GM12878 (cell line): ENCODE measurements around the gene EOMES. TPM values are rescaled to one million over a fixed set of nuclear protein-coding genes. Genes with fewer than 3 reads are reported as not detected.

ENCODE experiments used
- ATAC-seq: fragments of 200-7000 bp; cut with Tn5 transposase; 3 replicates; pipeline ENCODE4 v1.9.1; 2020; ENCODE audit warnings: mild to moderate bottlenecking, moderate library complexity
- BruUV-seq: library from RNA; stranded (reverse); fragments of 400-500 nt; replicated peaks from 2 replicates; lab custom pipeline; 2021; lab: Mats Ljungman, UMichigan
- CTCF ChIA-PET: fragments of 300-600 bp; sonication (Branson Sonifier 250); formaldehyde crosslinking; extraction: SDS; loops from one replicate; lab custom pipeline; 2021; ENCODE audit warnings: inconsistent platforms; lab: Yijun Ruan, JAX
- POLR2A ChIA-PET: fragments of 350-600 bp; formaldehyde crosslinking; extraction: SDS; loops from one replicate; lab custom pipeline; 2021; ENCODE audit warnings: inconsistent platforms; lab: Charles Lee
- RAD21 ChIA-PET: fragments of 300-600 bp; sonication (Branson Sonifier 250); formaldehyde crosslinking; loops from one replicate; lab custom pipeline; 2023; ENCODE audit warnings: antibody characterized with exemption; ENCODE audit not compliant: unreplicated experiment; lab: Charles Lee
- SMC1A ChIA-PET: fragments of 300-600 bp; sonication (Branson Sonifier 250); formaldehyde crosslinking; loops from one replicate; lab custom pipeline; 2023; ENCODE audit not compliant: unreplicated experiment, uncharacterized antibody; lab: Charles Lee
- DNase-seq: peaks from one replicate; pipeline ENCODE4 v3.0.0-alpha.2; 2011; ENCODE audit warnings: low read depth, low spot score
- FAIRE-seq: peaks from 3 replicates; lab custom pipeline; 2011; peaks lifted over from hg19 to GRCh38; lab: Jason Lieb, UNC
- H2AFZ ChIP-seq: 2 replicates; pipeline ENCODE4 v1.6.0; 2011; ENCODE audit warnings: low read depth, low read length, control low read depth; ENCODE audit not compliant: control insufficient read depth
- H3K27ac ChIP-seq: 2 replicates; pipeline ENCODE4 v1.5.1; 2011; ENCODE audit warnings: control low read depth; ENCODE audit not compliant: control insufficient read depth, insufficient read depth
- H3K27me3 ChIP-seq, 2 experiments: replicated peaks in 1 of 2; 2 replicates each; pipeline versions ENCODE4 v1.6.0 to v1.6.1; 2011; ENCODE audit warnings: low read length in 1 of 2; ENCODE audit not compliant: control insufficient read depth in 2 of 2, insufficient read depth in 2 of 2
- H3K36me3 ChIP-seq, 2 experiments: 2 replicates each; pipeline ENCODE4 v1.5.1; 2011; ENCODE audit warnings: low read length in 1 of 2; ENCODE audit not compliant: control insufficient read depth in 2 of 2, insufficient read depth in 2 of 2
- H3K4me1 ChIP-seq: 2 replicates; pipeline ENCODE4 v1.6.1; 2011; ENCODE audit warnings: mild to moderate bottlenecking, low read length, moderate library complexity, mixed read lengths; ENCODE audit not compliant: control insufficient read depth, insufficient read depth
- H3K4me2 ChIP-seq: 2 replicates; pipeline ENCODE4 v1.6.0; 2011; ENCODE audit warnings: control low read depth; ENCODE audit not compliant: control insufficient read depth, insufficient read depth
- H3K4me3 ChIP-seq: fragments of 200-600 bp; sonication (generic); 2 replicates; pipeline ENCODE4 v1.5.1; 2016
- H3K79me2 ChIP-seq: 2 replicates; pipeline ENCODE4 v1.6.0; 2011; ENCODE audit warnings: low read length; ENCODE audit not compliant: control insufficient read depth, insufficient read depth
- H3K9ac ChIP-seq: 2 replicates; pipeline ENCODE4 v1.8.0; 2011; ENCODE audit warnings: low read length, control low read depth, mixed read lengths; ENCODE audit not compliant: control insufficient read depth, insufficient read depth
- H3K9me3 ChIP-seq: replicated peaks from 3 replicates; pipeline ENCODE4 v1.5.1; 2011; ENCODE audit warnings: mild to moderate bottlenecking, low read length; ENCODE audit not compliant: control insufficient read depth, insufficient read depth
- H4K20me1 ChIP-seq: 2 replicates; pipeline ENCODE4 v1.6.0; 2011; ENCODE audit not compliant: control insufficient read depth, insufficient read depth
- CTCF ChIP-seq, 3 experiments: IDR thresholded peaks in 2 of 3; conservative IDR thresholded peaks in 1 of 3; 2 replicates each; pipeline ENCODE4 v1.5.1; 2011; ENCODE audit warnings: low read depth in 3 of 3, low read length in 3 of 3, mild to moderate bottlenecking in 3 of 3, control low read depth in 2 of 3, moderate library complexity in 2 of 3, inconsistent platforms in 1 of 3, mixed read lengths in 1 of 3; ENCODE audit not compliant: control insufficient read depth in 2 of 3, insufficient read depth in 1 of 3; ENCODE audit errors: extremely low read depth in 1 of 3
- SUZ12 ChIP-seq: fragments of 200-600 bp; sonication (generic); IDR thresholded peaks from one replicate; pipeline ENCODE4 v1.6.1; 2018; ENCODE audit warnings: antibody characterized with exemption, mild to moderate bottlenecking; ENCODE audit not compliant: unreplicated experiment
- WGBS: methylation state at CpG from one replicate; pipeline ENCODE4 v1.1.6; 2016; ENCODE audit warnings: low lambda C conversion rate; ENCODE audit not compliant: insufficient replicate concordance, insufficient coverage; ENCODE audit errors: missing lambda C conversion rate; 5-methylcytosine and 5-hydroxymethylcytosine counted together
- in situ Hi-C: fragments of 300-500 bp; cut with MboI; formaldehyde crosslinking; loops from 9 replicates; pipeline ENCODE4 v1.14.3; 2018; ENCODE audit warnings: mixed read lengths
- intact Hi-C: fragments of 100-400 bp; cut with micrococcal nuclease; formaldehyde crosslinking; loops from one replicate; pipeline ENCODE4 v1.14.2; 2022; ENCODE audit not compliant: unreplicated experiment
- polyA plus RNA-seq, 11 experiments: library from polyadenylated mRNA; depleted of rRNA in 4 of 11; unstranded in 6 of 11; stranded (reverse) in 5 of 11; fragments of >200 nt; fragmentation: Nextera tagmentation in 4 of 11; fragmentation: Illumina TruSeq in 1 of 11; extraction: Ambion mirVana in 4 of 11; extraction: Trizol in 1 of 11; gene quantifications; 1 replicate in 1 of 11; 2 replicates in 10 of 11; pipeline versions ENCODE4 v1.2.1 to v1.2.3, GENCODE V29; 2011 to 2016; ENCODE audit warnings: inconsistent platforms in 2 of 11, missing spikeins in 2 of 11, low read depth in 1 of 11
- total RNA-seq, 4 experiments: library from RNA; depleted of rRNA in 3 of 4; stranded (reverse); fragments of >200 nt in 3 of 4; fragmentation: Illumina TruSeq in 1 of 4; extraction: Trizol in 1 of 4; gene quantifications; 2 replicates each; pipeline versions ENCODE4 v1.2.1 to v1.2.3, GENCODE V29; 2013 to 2021
- TF ChIP-seq, protein P1 (sequence below): fragments of 150-350 bp; IDR thresholded peaks from 2 replicates; pipeline ENCODE4 v1.6.1; 2016; ENCODE audit warnings: low read depth, low read length
- TF ChIP-seq, protein P2 (sequence below): fragments of 150-350 bp; IDR thresholded peaks from 2 replicates; pipeline ENCODE4 v1.6.1; 2014; ENCODE audit warnings: mild to moderate bottlenecking, low read depth, low read length

Gene EOMES
- total and polyA plus RNA-seq, 10 of the 15 experiments (the other 5 are each of a cell fraction or from before 2014, with no cell fraction given), result 1.5 to 178 (median 4.5) TPM

DNA sequence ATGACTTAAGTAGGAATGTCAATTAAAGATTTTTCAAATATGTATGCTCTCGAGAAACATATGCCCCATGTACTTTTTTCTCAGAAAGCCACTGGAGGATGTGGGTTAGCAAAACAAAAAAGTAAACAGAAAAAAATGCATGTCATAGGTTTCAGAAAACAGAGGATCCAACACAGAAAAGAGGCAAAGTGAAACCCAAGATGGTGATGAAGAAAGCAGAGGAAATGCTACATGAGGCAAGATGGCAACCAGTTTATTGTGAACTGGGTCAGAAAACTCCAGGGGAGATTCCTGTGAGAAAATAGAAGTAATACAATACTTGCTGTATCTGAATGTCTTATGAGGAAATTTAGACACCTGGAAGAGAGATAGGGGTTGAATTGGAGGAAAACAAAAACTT, 30.8 kb upstream of the EOMES start (continued):
- TF ChIP-seq, protein P1, sequence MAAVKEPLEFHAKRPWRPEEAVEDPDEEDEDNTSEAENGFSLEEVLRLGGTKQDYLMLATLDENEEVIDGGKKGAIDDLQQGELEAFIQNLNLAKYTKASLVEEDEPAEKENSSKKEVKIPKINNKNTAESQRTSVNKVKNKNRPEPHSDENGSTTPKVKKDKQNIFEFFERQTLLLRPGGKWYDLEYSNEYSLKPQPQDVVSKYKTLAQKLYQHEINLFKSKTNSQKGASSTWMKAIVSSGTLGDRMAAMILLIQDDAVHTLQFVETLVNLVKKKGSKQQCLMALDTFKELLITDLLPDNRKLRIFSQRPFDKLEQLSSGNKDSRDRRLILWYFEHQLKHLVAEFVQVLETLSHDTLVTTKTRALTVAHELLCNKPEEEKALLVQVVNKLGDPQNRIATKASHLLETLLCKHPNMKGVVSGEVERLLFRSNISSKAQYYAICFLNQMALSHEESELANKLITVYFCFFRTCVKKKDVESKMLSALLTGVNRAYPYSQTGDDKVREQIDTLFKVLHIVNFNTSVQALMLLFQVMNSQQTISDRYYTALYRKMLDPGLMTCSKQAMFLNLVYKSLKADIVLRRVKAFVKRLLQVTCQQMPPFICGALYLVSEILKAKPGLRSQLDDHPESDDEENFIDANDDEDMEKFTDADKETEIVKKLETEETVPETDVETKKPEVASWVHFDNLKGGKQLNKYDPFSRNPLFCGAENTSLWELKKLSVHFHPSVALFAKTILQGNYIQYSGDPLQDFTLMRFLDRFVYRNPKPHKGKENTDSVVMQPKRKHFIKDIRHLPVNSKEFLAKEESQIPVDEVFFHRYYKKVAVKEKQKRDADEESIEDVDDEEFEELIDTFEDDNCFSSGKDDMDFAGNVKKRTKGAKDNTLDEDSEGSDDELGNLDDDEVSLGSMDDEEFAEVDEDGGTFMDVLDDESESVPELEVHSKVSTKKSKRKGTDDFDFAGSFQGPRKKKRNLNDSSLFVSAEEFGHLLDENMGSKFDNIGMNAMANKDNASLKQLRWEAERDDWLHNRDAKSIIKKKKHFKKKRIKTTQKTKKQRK, result no peak
- TF ChIP-seq, protein P2, sequence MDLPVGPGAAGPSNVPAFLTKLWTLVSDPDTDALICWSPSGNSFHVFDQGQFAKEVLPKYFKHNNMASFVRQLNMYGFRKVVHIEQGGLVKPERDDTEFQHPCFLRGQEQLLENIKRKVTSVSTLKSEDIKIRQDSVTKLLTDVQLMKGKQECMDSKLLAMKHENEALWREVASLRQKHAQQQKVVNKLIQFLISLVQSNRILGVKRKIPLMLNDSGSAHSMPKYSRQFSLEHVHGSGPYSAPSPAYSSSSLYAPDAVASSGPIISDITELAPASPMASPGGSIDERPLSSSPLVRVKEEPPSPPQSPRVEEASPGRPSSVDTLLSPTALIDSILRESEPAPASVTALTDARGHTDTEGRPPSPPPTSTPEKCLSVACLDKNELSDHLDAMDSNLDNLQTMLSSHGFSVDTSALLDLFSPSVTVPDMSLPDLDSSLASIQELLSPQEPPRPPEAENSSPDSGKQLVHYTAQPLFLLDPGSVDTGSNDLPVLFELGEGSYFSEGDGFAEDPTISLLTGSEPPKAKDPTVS, result no peak
- TF ChIP-seq, all 136 proteins: peak for 0

DNA sequence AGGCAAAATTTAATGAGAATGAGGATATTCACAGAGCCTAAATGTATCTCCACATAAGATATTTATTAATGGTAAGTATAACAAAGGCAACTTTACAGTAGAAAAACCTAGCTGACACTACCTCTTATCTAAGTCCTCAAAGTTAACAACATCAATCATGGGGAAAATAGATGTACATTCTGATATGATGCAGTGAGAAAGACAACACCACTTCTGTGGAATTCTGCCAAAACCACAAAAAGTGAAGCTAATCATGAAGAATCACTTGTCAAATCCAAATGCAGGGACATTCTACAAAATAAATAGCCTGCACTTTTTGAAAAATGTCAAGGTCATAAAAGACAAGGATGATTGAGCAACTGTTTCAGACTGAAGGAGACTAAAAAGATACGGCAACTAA, 27.5 kb upstream of the EOMES start:
- H3K9ac ChIP-seq, result no peak overlapping the region
- intact Hi-C loops, result no loop called here
- TF ChIP-seq SUZ12, result no peak
- no peak for TF ChIP-seq CTCF (IDR thresholded peaks at IDR 0.05 in 2 of 3, conservative IDR thresholded peaks at IDR 0.05 in 1 of 3; ENCODE audit: control insufficient read depth in 2 of 3, extremely low read depth in 1 of 3, insufficient read depth in 1 of 3, low read depth in 3 of 3, low read length in 3 of 3)
- ChIA-PET SMC1A (no interaction called here), RAD21 (no interaction called here), CTCF (interaction anchor here (1.3 kb wide), 1 partner anchor 11 kb away, joined by 3 read pairs; no protein-coding TSS in a partner anchor), POLR2A (no interaction called here)
- H3K27me3 ChIP-seq, result no peaks in the 10 kb centered on the region
- BruUV-seq, result no TSS peak
- no peaks in the 10 kb centered on the region for H3K9me3 ChIP-seq
- no peaks in the 10 kb centered on the region for H3K36me3 ChIP-seq
- no peaks in the 10 kb centered on the region for H4K20me1 ChIP-seq
- H3K79me2 ChIP-seq, result no peaks in the 10 kb centered on the region
- no peak for ATAC-seq
- no peak overlapping the region for H3K4me3 ChIP-seq
- no peak overlapping the region for H2AFZ ChIP-seq
- H3K4me2 ChIP-seq, result no peak overlapping the region
- no peak for FAIRE-seq
- in situ Hi-C loops, result no loop called here
- DNase-seq, result no peak
- H3K27ac ChIP-seq, result no peak overlapping the region
- no peaks in the 10 kb centered on the region for H3K4me1 ChIP-seq
- WGBS, result 0% methylated on average over 1 of the region's 1 CpG
